Measurements from ENCODE around the gene PIGS.

PIGS gene

DNA sequence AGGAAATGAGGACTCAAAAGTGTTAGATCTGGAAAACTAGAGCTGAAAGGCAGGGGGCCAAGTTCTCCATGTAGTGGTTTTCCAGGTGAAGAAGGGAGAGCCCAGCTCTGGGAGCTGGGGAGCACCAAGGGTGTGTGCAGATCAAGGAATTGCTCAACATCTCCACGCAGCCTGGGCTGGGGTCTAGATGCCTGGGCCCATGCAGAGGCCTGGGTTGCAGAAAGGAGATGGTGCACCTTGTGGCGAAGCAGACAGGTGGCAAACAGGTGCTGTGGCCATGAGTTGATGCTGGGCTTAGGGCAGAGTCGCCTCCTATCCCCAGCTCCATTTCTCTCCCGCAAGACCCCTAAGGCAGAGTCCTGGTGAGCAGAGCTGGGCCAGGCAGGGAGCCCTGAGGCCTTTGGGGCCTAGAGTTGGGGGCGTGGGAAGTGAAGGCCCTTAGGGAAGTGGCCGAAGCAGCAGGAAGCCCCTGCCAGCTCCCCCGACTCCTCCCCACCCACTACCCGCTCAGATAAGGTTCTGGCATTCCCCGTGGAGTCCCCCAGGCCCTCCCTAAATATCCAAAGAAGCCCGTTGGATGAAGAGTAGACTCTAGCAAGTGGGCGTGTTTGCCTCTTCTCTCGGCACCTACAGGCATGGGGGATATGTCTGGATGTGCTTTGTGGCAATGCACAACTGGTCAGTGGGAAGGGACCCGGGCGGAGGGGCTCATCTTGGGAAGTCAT, 64.4 kb downstream of the PIGS start:
- no peak for DNase-seq (ENCODE audit: low read depth in 3 of 3)

- no peak for DNase-seq (ENCODE audit: low read depth in 3 of 3)
These were observed 65.2 kb downstream of the PIGS start, which contains the start of gene FOXN1 for GRCh38 chr17:28505986-28506665. TSS of gene FOXN1 (plus strand) at chr17:28506348. CDS start at chr17:28523970, 17,622 bp downstream.

DNA sequence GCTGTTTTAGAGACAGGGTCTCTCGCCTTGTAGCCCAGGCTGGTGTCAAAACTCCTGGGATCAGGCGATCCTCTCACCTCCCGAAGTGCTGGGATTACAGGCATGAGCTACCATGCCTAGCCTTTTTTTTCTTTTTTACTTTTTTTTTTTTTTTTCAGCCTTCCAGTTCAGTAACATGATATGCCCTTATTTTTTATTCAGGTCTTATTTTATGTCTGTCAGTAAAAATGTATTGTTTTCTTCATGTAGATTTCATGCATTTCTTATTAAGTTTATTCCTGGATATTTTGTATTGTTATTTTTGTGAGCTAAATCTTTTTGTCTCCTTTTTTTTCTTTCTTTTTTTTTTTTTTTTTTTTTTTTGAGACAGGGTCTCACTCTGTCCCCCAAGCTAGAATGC, 67.9 kb downstream of the PIGS start:
- no peak for DNase-seq (ENCODE audit: low read depth in 3 of 3)

All from stimulated activated CD4-positive, alpha-beta T cell treated with anti-CD3 and anti-CD28 coated beads, TNF-alpha, amount 100 ng/mL, for 24 hours (primary cell).